Panc1 (cell line): ENCODE results near the gene TC2N. TPM values are rescaled to one million over a fixed set of nuclear protein-coding genes. Genes with fewer than 3 reads are reported as not detected.

Experiments used
- ATAC-seq: fragments of 200-7000 bp; cut with Tn5 transposase; 2 replicates; pipeline ENCODE4 v1.9.1; 2020; ENCODE audit warnings: mild to moderate bottlenecking, moderate library complexity
- BruUV-seq: library from RNA; stranded (reverse); fragments of 400-500 nt; replicated peaks from 2 replicates; lab custom pipeline; 2021; lab: Mats Ljungman, UMichigan
- CTCF ChIA-PET: fragments of 300-600 bp; sonication (Branson Sonifier 250); formaldehyde crosslinking; loops from one replicate; lab custom pipeline; 2022; ENCODE audit warnings: antibody characterized with exemption; lab: Charles Lee
- POLR2A ChIA-PET: fragments of 300-600 bp; sonication (Branson Sonifier 250); formaldehyde crosslinking; loops from one replicate; lab custom pipeline; 2022; ENCODE audit warnings: antibody characterized with exemption; lab: Charles Lee
- DNase-seq: peaks from one replicate; pipeline ENCODE4 v3.0.0-alpha.2; 2010; ENCODE audit warnings: low read depth, low spot score
- H3K27ac ChIP-seq: 2 replicates; pipeline ENCODE4 v1.5.1; 2011; ENCODE audit warnings: mild to moderate bottlenecking, low read length, inconsistent platforms
- H3K27me3 ChIP-seq: fragments of 200-500 bp; sonication (Bioruptor generic); 2 replicates; pipeline ENCODE4 v1.6.0; 2014; ENCODE audit warnings: low read length, inconsistent platforms; ENCODE audit not compliant: control insufficient read depth, insufficient read depth
- H3K36me3 ChIP-seq: fragments of 200-500 bp; sonication (Bioruptor generic); 2 replicates; pipeline ENCODE4 v1.5.1; 2014; ENCODE audit warnings: inconsistent platforms, mild to moderate bottlenecking, low read length, moderate library complexity; ENCODE audit not compliant: control insufficient read depth, insufficient read depth
- H3K4me1 ChIP-seq: 2 replicates; pipeline ENCODE4 v1.5.1; 2011; ENCODE audit warnings: inconsistent platforms, mild to moderate bottlenecking, low read length, moderate library complexity; ENCODE audit not compliant: control insufficient read depth, insufficient read depth
- H3K4me3 ChIP-seq, 2 experiments: 2 replicates each; pipeline ENCODE4 v1.5.1; 2011 to 2012; ENCODE audit warnings: low read depth in 2 of 2, low read length in 2 of 2, mild to moderate bottlenecking in 2 of 2, inconsistent platforms in 1 of 2, moderate library complexity in 1 of 2
- H3K9me3 ChIP-seq: fragments of 200-500 bp; sonication (Bioruptor generic); 2 replicates; pipeline ENCODE4 v1.5.1; 2014; ENCODE audit warnings: low read depth, mild to moderate bottlenecking, inconsistent platforms, low read length, moderate library complexity; ENCODE audit not compliant: control insufficient read depth, insufficient read depth
- CTCF ChIP-seq: fragments of 450-650 bp; IDR thresholded peaks from 2 replicates; pipeline ENCODE4 v1.5.1; 2017; ENCODE audit warnings: mild to moderate bottlenecking
- POLR2AphosphoS5 ChIP-seq: IDR thresholded peaks from 2 replicates; pipeline ENCODE4 v1.6.1; 2012; ENCODE audit warnings: mild to moderate bottlenecking, low read depth, low read length, moderate library complexity
- SIN3A ChIP-seq: IDR thresholded peaks from 2 replicates; pipeline ENCODE4 v1.6.1; 2012; ENCODE audit warnings: low read depth, mild to moderate bottlenecking, low read length, moderate library complexity, borderline replicate concordance; ENCODE audit not compliant: insufficient read depth
- TCF7L2 ChIP-seq: IDR thresholded peaks from 2 replicates; pipeline ENCODE4 v1.6.1; 2011; ENCODE audit warnings: mild to moderate bottlenecking, low read depth, low read length, inconsistent platforms
- in situ Hi-C: cut with HindIII; loops from 2 replicates; pipeline ENCODE4 v1.10.0; 2016; ENCODE audit warnings: low sequenced_read_pairs, low pct_unique_long_range_greater_than_20kb
- intact Hi-C: fragments of 100-400 bp; cut with micrococcal nuclease; formaldehyde crosslinking; loops from one replicate; pipeline ENCODE4 v1.10.0; 2022; ENCODE audit not compliant: unreplicated experiment
- total RNA-seq: library from RNA; stranded (reverse); gene quantifications from one replicate; pipeline ENCODE4 v1.2.1, GENCODE V29; 2021; ENCODE audit not compliant: unreplicated experiment
- TF ChIP-seq, protein P1 (sequence below), 2 experiments: IDR thresholded peaks; 2 replicates each; pipeline ENCODE4 v1.6.1; 2011 to 2012; ENCODE audit warnings: low read depth in 2 of 2, control low read depth in 1 of 2, low read length in 1 of 2, mild to moderate bottlenecking in 1 of 2, moderate library complexity in 1 of 2; ENCODE audit not compliant: insufficient read depth in 1 of 2

Gene TC2N
- total RNA-seq, 1 experiment from 2014 or later: 0.49 TPM

- no TSS peak for BruUV-seq
- no peak for DNase-seq
- H3K4me1 ChIP-seq: no peaks in the 10 kb centered on the region
- in situ Hi-C loops (no loop called here), intact Hi-C loops (no loop called here)
- no peaks in the 10 kb centered on the region for H3K27me3 ChIP-seq
- no peak for ATAC-seq
- H3K4me3 ChIP-seq: no peak overlapping the region
- no peaks in the 10 kb centered on the region for H3K36me3 ChIP-seq
- H3K9me3 ChIP-seq: no peaks in the 10 kb centered on the region
- ChIA-PET POLR2A (no interaction called here), CTCF (no interaction called here)
- TF ChIP-seq SIN3A: no peak
- TF ChIP-seq POLR2AphosphoS5: no peak
- TF ChIP-seq TCF7L2: no peak
- H3K27ac ChIP-seq: no peak overlapping the region
Observed at GRCh38 chr14:91877376-91877915, 10.1 kb upstream of the TC2N start.

DNA sequence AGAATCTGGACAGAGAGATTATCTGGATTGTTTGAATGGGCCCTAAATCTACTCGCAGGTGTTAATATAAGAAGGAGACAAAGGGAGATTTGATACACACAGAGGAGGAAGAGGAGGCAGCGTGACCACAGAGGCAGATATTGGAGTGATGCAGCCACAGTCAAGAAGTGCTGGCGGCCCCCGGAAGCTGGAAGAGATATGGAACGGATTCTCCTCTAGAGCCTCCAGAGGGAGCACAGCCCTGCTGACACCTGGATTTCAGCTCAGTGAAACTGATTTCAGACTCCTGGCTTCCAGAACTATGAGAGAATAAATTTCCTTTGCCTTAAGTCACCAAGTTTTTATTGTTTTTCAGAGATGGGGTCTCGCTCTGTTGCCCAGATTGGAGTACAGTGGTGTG lies 9.2 kb upstream of the TC2N start:
- CTCF ChIA-PET: interaction anchor here (0.6 kb wide), 1 partner anchor 35 kb away, joined by 4 read pairs; no protein-coding TSS in a partner anchor
- BruUV-seq: no TSS peak
- H3K36me3 ChIP-seq: no peaks in the 10 kb centered on the region
- no peaks in the 10 kb centered on the region for H3K4me1 ChIP-seq
- POLR2A ChIA-PET: no interaction called here
- no peak for TF ChIP-seq SIN3A
- no peak for TF ChIP-seq POLR2AphosphoS5
- TF ChIP-seq TCF7L2: no peak
- DNase-seq (no peak), ATAC-seq (no peak)
- intact Hi-C loops: no loop called here
- no peaks in the 10 kb centered on the region for H3K27me3 ChIP-seq
- in situ Hi-C loops: no loop called here
- no peak overlapping the region for H3K4me3 ChIP-seq
- H3K9me3 ChIP-seq: no peaks in the 10 kb centered on the region
- H3K27ac ChIP-seq: no peak overlapping the region

- ATAC-seq (no peak), DNase-seq (no peak)
- Histone ChIP-seq H3K4me1 (no peaks in the 10 kb centered on the region), H3K4me3 (no peak overlapping the region), H3K36me3 (no peaks in the 10 kb centered on the region), H3K9me3 (no peaks in the 10 kb centered on the region), H3K27ac (no peak overlapping the region), H3K27me3 (no peaks in the 10 kb centered on the region)
- TF ChIP-seq CTCF (no peak), POLR2AphosphoS5 (no peak), SIN3A (no peak), TCF7L2 (no peak)
- TF ChIP-seq, protein P1, sequence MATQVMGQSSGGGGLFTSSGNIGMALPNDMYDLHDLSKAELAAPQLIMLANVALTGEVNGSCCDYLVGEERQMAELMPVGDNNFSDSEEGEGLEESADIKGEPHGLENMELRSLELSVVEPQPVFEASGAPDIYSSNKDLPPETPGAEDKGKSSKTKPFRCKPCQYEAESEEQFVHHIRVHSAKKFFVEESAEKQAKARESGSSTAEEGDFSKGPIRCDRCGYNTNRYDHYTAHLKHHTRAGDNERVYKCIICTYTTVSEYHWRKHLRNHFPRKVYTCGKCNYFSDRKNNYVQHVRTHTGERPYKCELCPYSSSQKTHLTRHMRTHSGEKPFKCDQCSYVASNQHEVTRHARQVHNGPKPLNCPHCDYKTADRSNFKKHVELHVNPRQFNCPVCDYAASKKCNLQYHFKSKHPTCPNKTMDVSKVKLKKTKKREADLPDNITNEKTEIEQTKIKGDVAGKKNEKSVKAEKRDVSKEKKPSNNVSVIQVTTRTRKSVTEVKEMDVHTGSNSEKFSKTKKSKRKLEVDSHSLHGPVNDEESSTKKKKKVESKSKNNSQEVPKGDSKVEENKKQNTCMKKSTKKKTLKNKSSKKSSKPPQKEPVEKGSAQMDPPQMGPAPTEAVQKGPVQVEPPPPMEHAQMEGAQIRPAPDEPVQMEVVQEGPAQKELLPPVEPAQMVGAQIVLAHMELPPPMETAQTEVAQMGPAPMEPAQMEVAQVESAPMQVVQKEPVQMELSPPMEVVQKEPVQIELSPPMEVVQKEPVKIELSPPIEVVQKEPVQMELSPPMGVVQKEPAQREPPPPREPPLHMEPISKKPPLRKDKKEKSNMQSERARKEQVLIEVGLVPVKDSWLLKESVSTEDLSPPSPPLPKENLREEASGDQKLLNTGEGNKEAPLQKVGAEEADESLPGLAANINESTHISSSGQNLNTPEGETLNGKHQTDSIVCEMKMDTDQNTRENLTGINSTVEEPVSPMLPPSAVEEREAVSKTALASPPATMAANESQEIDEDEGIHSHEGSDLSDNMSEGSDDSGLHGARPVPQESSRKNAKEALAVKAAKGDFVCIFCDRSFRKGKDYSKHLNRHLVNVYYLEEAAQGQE (IDR thresholded peaks at IDR 0.05; ENCODE audit: insufficient read depth in 1 of 2, low read depth in 2 of 2, low read length in 1 of 2): no peak
- in situ Hi-C loops: no loop called here
- no TSS peak for BruUV-seq
- ChIA-PET POLR2A (no interaction called here), CTCF (interaction anchor here (0.6 kb wide), 1 partner anchor 36 kb away, joined by 4 read pairs; no protein-coding TSS in a partner anchor)
- intact Hi-C loops: no loop called here
Observed at GRCh38 chr14:91875525-91876286, 8.4 kb upstream of the TC2N start.
